IPS-NIHi11 (cell line): Measurements from ENCODE around the gene SHC1.
A peak's percentile ranks its signal among the peaks of the same experiment; 100 is the strongest.

Source experiments
- DNase-seq: peaks from one replicate; pipeline ENCODE4 v3.0.0; 2012; ENCODE audit warnings: mixed read lengths, low spot score

Gene SHC1

DNA sequence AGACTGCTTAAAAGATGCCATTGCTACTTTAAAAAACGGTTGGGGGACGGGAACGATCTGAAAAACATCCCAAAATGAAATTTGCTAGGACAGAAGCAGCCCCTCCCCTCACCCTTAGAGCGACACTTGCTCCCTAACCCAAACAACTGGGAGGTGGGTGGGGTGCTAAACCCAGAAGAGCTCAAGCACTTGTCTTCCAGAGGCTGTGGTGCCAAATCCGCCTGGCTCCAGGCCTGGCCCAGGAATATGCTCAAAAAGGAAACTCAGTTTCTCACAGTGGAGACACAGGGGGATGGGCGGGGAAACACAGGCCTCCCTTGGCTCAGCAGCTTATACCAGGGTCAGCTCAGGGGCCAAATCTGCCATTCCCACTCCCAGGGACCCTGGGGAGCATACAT is 14.0 kb downstream of the SHC1 start:
- DNase-seq = no peak

DNA sequence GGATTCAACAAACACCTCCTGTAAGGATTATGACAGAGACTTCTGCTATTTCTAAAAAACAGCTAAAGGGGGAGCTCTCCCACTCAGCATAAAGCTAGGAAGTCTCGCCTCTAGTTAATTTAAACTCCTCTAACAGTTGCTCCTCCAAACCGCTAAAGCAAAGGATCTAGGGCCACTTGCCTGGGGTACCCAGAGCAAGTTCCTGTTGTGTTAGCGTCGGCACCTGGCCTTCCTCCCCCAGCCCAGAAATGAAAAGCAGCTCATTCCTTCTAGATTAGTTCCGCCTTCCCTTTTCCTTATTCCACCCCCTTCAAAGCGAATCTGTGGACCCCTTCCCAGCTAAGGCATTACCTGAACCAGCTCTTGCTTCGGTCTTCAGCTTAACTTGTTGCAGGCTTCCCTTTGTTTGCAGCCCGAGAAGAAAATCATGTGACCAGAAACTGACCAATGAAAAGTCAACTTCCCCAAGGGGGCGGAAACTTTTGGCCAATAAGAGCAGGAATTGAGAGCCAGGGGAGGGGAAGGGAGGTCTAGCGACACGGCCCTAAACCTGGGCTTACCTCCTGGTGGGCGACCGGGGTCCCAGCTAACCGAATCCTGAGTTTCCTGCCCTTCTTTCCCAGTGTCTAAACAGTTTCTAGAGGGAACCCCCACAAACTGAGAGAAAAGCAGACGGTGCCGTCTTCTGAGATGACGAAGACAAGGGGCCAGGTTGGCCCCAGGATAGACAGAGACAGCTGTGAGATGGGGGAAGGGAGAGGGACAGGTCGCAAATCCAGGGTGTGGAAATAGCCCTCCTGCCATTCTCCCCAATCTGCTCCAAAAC is 14.6 kb downstream of the SHC1 start, which contains the start of gene PBXIP1:
Gene PBXIP1, minus strand, starts transcription at position 382 of the 826 bp plus-strand sequence. CDS start 2,378 bp downstream, outside the sequence.
- peak; percentile 93 for DNase-seq

DNA sequence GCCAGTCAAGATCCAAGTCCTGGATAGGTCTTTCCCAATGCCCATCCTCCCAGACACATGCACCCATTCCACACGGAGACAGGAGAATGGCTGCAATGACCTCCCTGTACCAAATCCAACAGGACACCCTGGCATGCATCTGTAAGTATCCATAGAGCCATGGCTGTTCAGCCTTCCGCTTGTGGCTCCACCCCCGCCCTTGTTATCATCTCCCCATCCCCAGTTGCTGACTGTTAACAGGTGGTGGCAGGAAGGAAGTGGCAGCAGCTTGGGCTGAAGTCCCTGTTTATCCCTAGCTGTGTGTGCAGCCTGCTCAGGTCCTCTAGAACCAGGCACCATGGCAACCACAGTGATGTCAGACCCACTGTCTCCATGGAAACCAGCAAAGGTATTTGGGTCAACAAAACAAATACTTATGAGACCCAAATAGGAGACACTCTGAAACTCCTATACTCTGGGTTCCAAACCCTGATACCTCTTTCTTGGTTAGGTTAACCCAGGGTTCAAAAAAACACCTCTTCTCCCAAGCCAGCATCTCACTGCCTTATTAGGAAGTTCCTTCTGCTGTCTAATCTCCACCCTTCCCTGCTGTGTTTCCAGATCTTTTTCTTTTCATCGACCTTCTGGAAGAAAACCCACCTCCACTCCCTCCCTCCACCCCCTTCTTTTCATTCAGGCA is 15.4 kb downstream of the SHC1 start:
- DNase-seq = peak; percentile 53

- DNase-seq = no peak
Observed at GRCh38 chr1:154954541-154954940, 16.0 kb downstream of the SHC1 start.

GRCh38 chr1:154953611-154954038 is 16.9 kb downstream of the SHC1 start:
- no peak for DNase-seq

DNA sequence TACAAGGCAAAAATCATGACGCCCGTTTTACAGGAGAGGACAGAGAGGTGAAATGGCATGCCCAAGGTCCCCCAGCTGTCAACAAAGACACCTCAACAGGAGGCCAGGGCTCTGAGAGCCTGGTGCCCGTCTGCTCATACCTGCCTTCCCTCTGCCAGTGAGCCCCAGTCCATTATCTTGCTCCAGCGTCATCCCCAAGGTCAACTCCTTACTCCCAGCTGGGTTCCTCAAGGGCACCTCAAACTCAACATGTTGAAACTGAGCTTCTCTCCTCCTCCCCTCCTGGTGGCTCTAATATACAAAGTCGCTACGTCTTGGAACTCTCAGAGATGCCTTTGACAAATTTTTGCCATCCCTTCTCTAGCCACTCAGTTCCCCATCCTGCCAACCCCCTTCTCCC is 17.9 kb downstream of the SHC1 start:
- DNase-seq = no peak

DNA sequence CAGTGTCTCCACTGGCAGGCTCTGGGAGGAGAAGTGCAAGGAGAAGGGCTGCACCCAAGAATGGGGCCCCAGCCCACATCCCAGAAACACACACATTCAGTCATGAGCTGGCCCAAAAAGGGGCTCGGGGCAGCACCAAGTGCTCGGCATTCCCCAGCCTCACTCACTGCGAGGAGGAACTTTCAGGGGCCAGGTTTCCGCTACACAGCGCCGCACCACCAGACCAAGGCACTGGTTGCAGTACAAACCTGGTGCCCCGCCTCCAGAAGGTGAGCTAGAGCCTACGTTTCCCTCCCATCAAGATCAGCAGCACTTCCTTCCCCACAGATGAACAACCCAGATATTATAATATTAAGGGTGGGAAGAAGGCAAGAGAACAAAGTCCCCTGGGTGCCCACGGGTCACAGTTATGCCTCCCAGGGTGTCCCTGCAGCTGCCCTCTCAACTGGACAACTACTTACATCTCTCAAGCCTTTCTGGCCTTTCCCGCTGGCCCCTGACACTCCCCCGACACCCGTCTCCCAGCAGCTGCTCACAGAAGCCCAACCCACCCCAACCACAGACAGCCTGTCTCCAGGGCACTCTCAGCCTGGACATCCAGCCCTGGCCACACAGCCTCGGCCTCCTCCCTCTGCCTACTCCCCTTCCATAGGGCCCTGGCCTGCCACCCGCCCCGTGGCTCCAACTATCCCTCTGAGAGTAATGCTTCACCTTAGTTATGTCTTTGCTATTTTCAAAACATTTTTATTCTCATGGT is 18.5 kb downstream of the SHC1 start:
- no peak for DNase-seq

DNA sequence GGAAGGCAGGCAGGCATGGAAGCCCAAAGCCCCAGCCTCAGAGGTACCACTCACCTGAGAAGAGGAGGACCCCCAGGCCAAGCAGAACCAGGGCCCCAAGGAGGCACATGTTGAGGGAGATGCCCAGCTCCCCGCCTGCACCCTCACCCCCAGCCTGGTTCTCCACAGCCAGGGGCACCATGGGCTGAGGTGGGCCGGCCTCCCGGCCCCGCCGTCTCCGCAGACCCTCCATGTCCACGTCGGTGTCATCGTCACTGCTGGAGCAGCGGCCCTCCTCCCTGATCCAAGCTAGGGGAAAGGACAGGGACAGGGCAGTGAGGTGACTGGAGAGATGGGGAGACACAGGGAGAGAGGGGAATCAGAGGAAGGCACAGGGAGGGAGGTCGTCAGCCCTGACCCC is 22.5 kb downstream of the SHC1 start:
- no peak for DNase-seq

- no peak for DNase-seq
Observed at GRCh38 chr1:154945962-154946850, 24.3 kb downstream of the SHC1 start.

- no peak for DNase-seq
Observed at GRCh38 chr1:154945160-154945961, 25.2 kb downstream of the SHC1 start.

DNA sequence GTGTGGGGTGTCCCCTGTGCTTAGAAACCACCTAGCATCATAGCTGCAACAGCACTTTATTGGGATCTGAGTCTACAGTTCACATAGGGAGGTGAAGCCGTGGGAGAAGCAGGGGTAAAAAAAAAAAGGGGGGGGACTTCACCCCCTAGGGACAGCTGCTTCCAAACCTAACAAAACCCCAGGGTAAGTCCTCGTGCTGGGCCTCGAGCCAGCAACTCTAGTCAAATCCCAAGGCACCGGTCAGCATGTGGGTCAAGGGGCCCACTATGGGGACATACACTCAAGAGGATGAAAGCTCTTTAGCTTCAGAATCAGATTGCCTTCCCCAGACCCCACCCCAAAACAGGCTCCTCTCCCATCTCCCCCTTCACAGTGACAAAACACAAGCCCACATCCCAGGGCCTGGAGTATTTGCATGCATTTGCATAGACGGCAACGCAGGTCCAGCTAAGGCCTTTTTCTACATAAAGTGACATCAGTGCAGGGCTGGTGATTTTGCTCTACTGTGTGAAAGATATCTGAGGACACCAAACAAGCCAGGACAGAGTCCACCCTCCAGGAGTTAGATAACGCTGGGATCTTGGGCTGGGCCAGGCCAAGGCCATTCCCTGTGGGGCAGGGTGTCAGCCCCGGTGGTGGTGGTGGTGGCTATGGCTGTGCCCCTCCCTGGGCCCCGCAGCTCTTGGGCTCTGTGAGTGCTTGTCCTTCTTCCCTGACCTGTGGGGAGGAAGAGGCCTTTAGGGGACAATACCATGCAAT is 26.0 kb downstream of the SHC1 start:
- DNase-seq = no peak

DNA sequence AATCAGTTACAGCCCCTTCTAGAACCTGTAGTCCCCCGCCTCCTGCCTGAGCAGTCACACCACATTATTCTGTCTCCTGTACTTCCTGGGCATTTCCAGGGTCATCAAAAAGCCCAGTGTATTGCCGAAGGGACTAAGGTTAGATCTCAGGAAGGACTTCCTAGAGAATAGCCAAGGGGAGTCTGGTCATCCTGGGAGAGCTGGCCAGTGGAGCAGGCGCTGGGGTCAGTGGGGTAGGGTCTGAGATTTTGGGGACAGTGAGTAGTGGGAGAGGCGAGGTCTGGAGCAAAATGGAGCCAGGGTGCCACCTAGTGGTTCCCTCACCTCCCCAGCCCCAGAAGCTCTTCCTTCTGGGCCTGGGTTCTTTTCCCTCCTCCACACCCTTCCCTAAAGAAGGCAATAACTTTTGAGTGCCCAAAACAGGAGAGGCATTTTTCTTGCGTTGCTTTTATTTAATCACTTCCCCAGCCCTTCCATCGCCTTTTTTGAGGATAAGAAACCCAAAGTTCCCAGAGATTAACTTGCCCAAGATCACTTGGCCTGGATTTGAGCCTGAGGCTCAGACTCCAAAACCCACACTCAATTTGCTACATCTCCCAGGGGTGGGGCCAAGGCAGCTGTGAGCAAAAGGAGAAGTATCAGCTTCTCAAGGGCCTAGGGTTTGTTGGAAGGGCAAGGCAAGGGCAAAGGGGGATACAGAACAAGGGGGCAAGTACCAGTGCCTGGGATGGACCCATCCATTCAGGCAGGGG is 26.7 kb downstream of the SHC1 start:
- DNase-seq = peak; percentile 76

GRCh38 chr1:154941333-154942013 is 29.1 kb downstream of the SHC1 start:
- peak; percentile 33 for DNase-seq

DNA sequence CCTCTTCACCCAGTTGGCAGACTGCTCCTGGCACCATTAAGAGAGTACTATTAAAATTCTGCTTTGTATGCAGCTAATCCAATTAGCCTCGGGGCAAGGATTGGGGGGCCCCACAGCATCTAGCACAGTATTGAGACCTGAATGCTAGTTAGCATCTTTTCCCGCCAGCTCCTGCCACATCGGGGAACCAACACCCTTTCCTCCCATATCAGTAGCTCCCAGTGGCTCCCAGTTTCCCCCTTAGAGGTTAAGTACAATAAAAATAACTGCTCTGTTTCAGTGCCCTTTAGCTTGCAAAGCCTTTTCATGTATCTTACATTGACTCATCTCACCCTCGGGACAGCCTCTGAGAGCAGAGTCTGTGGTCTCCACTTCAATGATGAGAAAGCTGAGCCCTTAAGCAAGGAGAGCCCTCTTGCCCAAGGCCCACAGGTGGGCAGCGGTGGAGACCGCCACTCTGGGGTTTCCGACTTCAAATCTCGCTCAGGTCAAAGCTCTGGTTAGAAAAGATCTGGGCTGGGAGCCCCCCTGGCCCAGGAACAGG is 29.8 kb downstream of the SHC1 start:
- DNase-seq = no peak

- DNase-seq = no peak
Observed at GRCh38 chr1:154940213-154940560, 30.4 kb downstream of the SHC1 start.

DNA sequence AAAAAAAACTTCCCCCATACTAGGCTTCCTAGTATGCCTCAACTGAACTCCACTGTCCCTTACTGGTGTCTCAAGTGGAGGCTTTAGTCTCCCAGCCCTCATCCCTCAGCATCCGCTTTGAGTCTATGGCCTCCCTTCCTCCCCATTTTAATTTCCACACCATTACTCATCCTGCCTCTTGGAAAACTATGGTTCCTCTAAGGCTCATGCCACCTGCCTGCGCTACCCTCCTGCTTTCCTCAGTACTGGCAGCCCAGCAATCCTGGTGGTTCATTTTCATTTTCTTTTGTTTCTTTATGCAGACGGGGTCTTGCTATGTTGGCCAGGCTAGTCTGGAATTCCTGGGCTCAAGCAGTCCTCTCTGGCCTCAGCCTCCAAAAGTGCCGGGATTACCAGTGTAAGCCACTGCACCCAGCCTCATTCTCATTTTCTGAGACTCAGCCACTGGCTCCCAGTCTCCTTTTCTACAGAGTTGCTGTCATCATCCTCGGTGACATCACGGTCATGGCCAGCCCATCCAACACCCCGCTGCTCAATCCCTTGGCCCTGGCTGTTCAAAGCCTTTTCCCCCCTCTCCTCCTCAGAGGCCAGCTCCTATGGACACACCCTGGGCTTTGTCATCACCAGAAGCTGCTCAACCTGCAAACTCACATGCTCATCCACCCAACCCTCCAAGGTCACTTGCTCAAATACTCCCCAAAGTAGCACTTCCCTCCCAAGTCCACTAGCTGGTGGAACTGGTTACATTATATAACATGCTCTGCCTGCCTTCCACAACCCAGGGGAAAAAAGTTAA is 31.7 kb downstream of the SHC1 start:
- no peak for DNase-seq

GRCh38 chr1:154937988-154938386 is 32.6 kb downstream of the SHC1 start:
- no peak for DNase-seq
